Measurements from ENCODE around the gene GHR.

DNA sequence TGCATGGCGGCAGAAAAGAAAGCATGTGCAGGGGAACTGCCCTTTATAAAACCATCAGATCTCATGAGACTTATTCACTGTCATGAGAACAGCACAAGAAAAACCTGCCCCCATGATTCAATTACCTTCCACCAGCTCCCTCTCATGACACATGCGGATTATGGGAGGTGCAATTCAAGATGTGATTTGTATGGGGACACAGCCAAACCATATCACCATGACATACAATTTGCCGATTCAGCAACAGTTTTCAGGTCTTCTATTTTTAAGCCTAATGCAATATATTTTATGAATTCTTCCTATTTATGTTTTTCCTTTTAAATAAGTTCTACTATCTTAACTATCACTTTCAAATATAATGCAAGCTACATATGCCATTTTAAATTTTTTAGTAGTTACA, 242.6 kb downstream of the GHR start:
- TF ChIP-seq, protein P1, sequence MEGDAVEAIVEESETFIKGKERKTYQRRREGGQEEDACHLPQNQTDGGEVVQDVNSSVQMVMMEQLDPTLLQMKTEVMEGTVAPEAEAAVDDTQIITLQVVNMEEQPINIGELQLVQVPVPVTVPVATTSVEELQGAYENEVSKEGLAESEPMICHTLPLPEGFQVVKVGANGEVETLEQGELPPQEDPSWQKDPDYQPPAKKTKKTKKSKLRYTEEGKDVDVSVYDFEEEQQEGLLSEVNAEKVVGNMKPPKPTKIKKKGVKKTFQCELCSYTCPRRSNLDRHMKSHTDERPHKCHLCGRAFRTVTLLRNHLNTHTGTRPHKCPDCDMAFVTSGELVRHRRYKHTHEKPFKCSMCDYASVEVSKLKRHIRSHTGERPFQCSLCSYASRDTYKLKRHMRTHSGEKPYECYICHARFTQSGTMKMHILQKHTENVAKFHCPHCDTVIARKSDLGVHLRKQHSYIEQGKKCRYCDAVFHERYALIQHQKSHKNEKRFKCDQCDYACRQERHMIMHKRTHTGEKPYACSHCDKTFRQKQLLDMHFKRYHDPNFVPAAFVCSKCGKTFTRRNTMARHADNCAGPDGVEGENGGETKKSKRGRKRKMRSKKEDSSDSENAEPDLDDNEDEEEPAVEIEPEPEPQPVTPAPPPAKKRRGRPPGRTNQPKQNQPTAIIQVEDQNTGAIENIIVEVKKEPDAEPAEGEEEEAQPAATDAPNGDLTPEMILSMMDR (optimal IDR thresholded peaks at IDR 0.05 in 1 of 3, IDR thresholded peaks at IDR 0.05 in 1 of 3, conservative IDR thresholded peaks at IDR 0.05 in 1 of 3; ENCODE audit: extremely low read depth in 1 of 3, insufficient read depth in 2 of 3, low read length in 3 of 3) = no peak
- TF ChIP-seq EZH2 (IDR thresholded peaks at IDR 0.05; ENCODE audit: low read length) = no peak
